ENCODE data around the gene DLD.

DLD gene

GRCh38 chr7:107931740-107932515 lies 40.9 kb downstream of the DLD start:
- Histone ChIP-seq H2BK5ac (ENCODE audit: low read depth, low read length, poor library complexity, severe bottlenecking) (no peak overlapping the region), H3K27ac (ENCODE audit: low read length, poor library complexity, severe bottlenecking) (peak overlapping the region; percentile 36), H3K9ac (ENCODE audit: low read length) (no peak overlapping the region), H3K9me3 (ENCODE audit: control insufficient read depth, low read length) (no peaks in the 10 kb centered on the region), H2BK12ac (ENCODE audit: low read length in 2 of 2) (peak overlapping the region in 1 of 2 experiments; percentile 11), H3K18ac (ENCODE audit: low read depth in 1 of 2, low read length in 2 of 2) (peak overlapping the region; percentile 18 to 67), H2BK15ac (ENCODE audit: low read depth, poor library complexity, severe bottlenecking) (no peak overlapping the region), H3K27me3 (ENCODE audit: control insufficient read depth in 1 of 2, insufficient read depth in 1 of 2, low read length in 2 of 2) (no peaks in the 10 kb centered on the region), H3K4me2 (ENCODE audit: low read length, poor library complexity, severe bottlenecking) (no peak overlapping the region), H3K4me3 (ENCODE audit: insufficient read depth in 1 of 2, low read depth in 1 of 2, low read length in 2 of 2) (no peak overlapping the region), H2AK5ac (ENCODE audit: low read length, severe bottlenecking) (peak overlapping the region; percentile 15), H3K36me3 (ENCODE audit: control insufficient read depth in 1 of 2, insufficient read depth in 2 of 2, low read depth in 1 of 2, low read length in 2 of 2) (peaks cover 13 to 99% of the 10 kb centered on the region in 2 experiments), H3K4ac (ENCODE audit: low read depth in 1 of 2, low read length in 2 of 2) (peak overlapping the region in 1 of 2 experiments; percentile 61), H2BK120ac (ENCODE audit: low read depth, low read length) (no peak overlapping the region), H4K8ac (ENCODE audit: low read length) (peak overlapping the region; percentile 70), H4K91ac (ENCODE audit: low read length) (no peak overlapping the region), H3K23ac (ENCODE audit: low read length in 2 of 2) (no peak overlapping the region), H3K14ac (ENCODE audit: low read length in 2 of 2) (peak overlapping the region in 1 of 2 experiments; percentile 35), H3K4me1 (ENCODE audit: control insufficient read depth, insufficient read depth, low read depth, low read length) (peaks cover 10% of the 10 kb centered on the region), H2AFZ (ENCODE audit: low read depth, low read length) (no peak overlapping the region), H3K79me1 (replicated peaks; ENCODE audit: low read length, poor library complexity, severe bottlenecking) (peaks cover 1% of the 10 kb centered on the region)
- DNase-seq: no peak
- 59% methylated on average over 4 of the region's 5 CpGs for WGBS

- Histone ChIP-seq H3K79me1 (replicated peaks; ENCODE audit: low read length, poor library complexity, severe bottlenecking) (peaks cover 1% of the 10 kb centered on the region), H4K91ac (ENCODE audit: low read length) (no peak overlapping the region), H2BK12ac (ENCODE audit: low read length in 2 of 2) (no peak overlapping the region), H3K27me3 (ENCODE audit: control insufficient read depth in 1 of 2, insufficient read depth in 1 of 2, low read length in 2 of 2) (no peaks in the 10 kb centered on the region), H3K4me1 (ENCODE audit: control insufficient read depth, insufficient read depth, low read depth, low read length) (peaks cover 11% of the 10 kb centered on the region), H2AK5ac (ENCODE audit: low read length, severe bottlenecking) (no peak overlapping the region), H3K4me2 (ENCODE audit: low read length, poor library complexity, severe bottlenecking) (no peak overlapping the region), H2BK120ac (ENCODE audit: low read depth, low read length) (no peak overlapping the region), H4K8ac (ENCODE audit: low read length) (no peak overlapping the region), H3K9me3 (ENCODE audit: control insufficient read depth, low read length) (no peaks in the 10 kb centered on the region), H3K4me3 (ENCODE audit: insufficient read depth in 1 of 2, low read depth in 1 of 2, low read length in 2 of 2) (no peak overlapping the region), H2AFZ (ENCODE audit: low read depth, low read length) (no peak overlapping the region), H3K14ac (ENCODE audit: low read length in 2 of 2) (no peak overlapping the region), H3K27ac (ENCODE audit: low read length, poor library complexity, severe bottlenecking) (peak overlapping the region; percentile 50), H3K18ac (ENCODE audit: low read depth in 1 of 2, low read length in 2 of 2) (no peak overlapping the region), H3K4ac (ENCODE audit: low read depth in 1 of 2, low read length in 2 of 2) (no peak overlapping the region), H3K9ac (ENCODE audit: low read length) (no peak overlapping the region), H3K23ac (ENCODE audit: low read length in 2 of 2) (no peak overlapping the region), H2BK5ac (ENCODE audit: low read depth, low read length, poor library complexity, severe bottlenecking) (no peak overlapping the region), H3K36me3 (ENCODE audit: control insufficient read depth in 1 of 2, insufficient read depth in 2 of 2, low read depth in 1 of 2, low read length in 2 of 2) (peaks cover 11 to 99% of the 10 kb centered on the region in 2 experiments), H2BK15ac (ENCODE audit: low read depth, poor library complexity, severe bottlenecking) (no peak overlapping the region)
- no peak for DNase-seq
- 57% methylated on average over 1 of the region's 2 CpGs for WGBS
Observed at GRCh38 chr7:107932805-107933204, 41.8 kb downstream of the DLD start.

- H4K8ac ChIP-seq (ENCODE audit: low read length): no peak overlapping the region
- peaks cover 12% of the 10 kb centered on the region for H3K4me1 ChIP-seq (ENCODE audit: control insufficient read depth, insufficient read depth, low read depth, low read length)
- no peak overlapping the region for H2AFZ ChIP-seq (ENCODE audit: low read depth, low read length)
- no peak overlapping the region for H2BK5ac ChIP-seq (ENCODE audit: low read depth, low read length, poor library complexity, severe bottlenecking)
- peak overlapping the region; percentile 33 for H3K27ac ChIP-seq (ENCODE audit: low read length, poor library complexity, severe bottlenecking)
- H3K4ac ChIP-seq (ENCODE audit: low read depth in 1 of 2, low read length in 2 of 2): no peak overlapping the region
- peak; percentile 45 for DNase-seq
- H3K18ac ChIP-seq (ENCODE audit: low read depth in 1 of 2, low read length in 2 of 2): no peak overlapping the region
- 82% methylated on average over 5 of the region's 6 CpGs for WGBS
- no peak overlapping the region for H3K23ac ChIP-seq (ENCODE audit: low read length in 2 of 2)
- H3K14ac ChIP-seq (ENCODE audit: low read length in 2 of 2): no peak overlapping the region
- no peak overlapping the region for H3K4me2 ChIP-seq (ENCODE audit: low read length, poor library complexity, severe bottlenecking)
- no peak overlapping the region for H2AK5ac ChIP-seq (ENCODE audit: low read length, severe bottlenecking)
- H2BK120ac ChIP-seq (ENCODE audit: low read depth, low read length): no peak overlapping the region
- no peak overlapping the region for H2BK12ac ChIP-seq (ENCODE audit: low read length in 2 of 2)
- no peak overlapping the region for H2BK15ac ChIP-seq (ENCODE audit: low read depth, poor library complexity, severe bottlenecking)
- no peaks in the 10 kb centered on the region for H3K27me3 ChIP-seq (ENCODE audit: control insufficient read depth in 1 of 2, insufficient read depth in 1 of 2, low read length in 2 of 2)
- peaks cover 1% of the 10 kb centered on the region for H3K79me1 ChIP-seq (replicated peaks; ENCODE audit: low read length, poor library complexity, severe bottlenecking)
- H3K9me3 ChIP-seq (ENCODE audit: control insufficient read depth, low read length): no peaks in the 10 kb centered on the region
- peaks cover 9 to 93% of the 10 kb centered on the region in 2 experiments for H3K36me3 ChIP-seq (ENCODE audit: control insufficient read depth in 1 of 2, insufficient read depth in 2 of 2, low read depth in 1 of 2, low read length in 2 of 2)
- H3K4me3 ChIP-seq (ENCODE audit: insufficient read depth in 1 of 2, low read depth in 1 of 2, low read length in 2 of 2): no peak overlapping the region
- H4K91ac ChIP-seq (ENCODE audit: low read length): no peak overlapping the region
- no peak overlapping the region for H3K9ac ChIP-seq (ENCODE audit: low read length)
Observed at GRCh38 chr7:107933386-107934013, 42.5 kb downstream of the DLD start.

- Histone ChIP-seq H3K4me3 (ENCODE audit: insufficient read depth in 1 of 2, low read depth in 1 of 2, low read length in 2 of 2) (no peak overlapping the region), H3K23ac (ENCODE audit: low read length in 2 of 2) (no peak overlapping the region), H2AK5ac (ENCODE audit: low read length, severe bottlenecking) (no peak overlapping the region), H4K91ac (ENCODE audit: low read length) (no peak overlapping the region), H2AFZ (ENCODE audit: low read depth, low read length) (no peak overlapping the region), H3K14ac (ENCODE audit: low read length in 2 of 2) (no peak overlapping the region), H3K4ac (ENCODE audit: low read depth in 1 of 2, low read length in 2 of 2) (no peak overlapping the region), H3K9me3 (ENCODE audit: control insufficient read depth, low read length) (no peaks in the 10 kb centered on the region), H2BK12ac (ENCODE audit: low read length in 2 of 2) (no peak overlapping the region), H3K9ac (ENCODE audit: low read length) (no peak overlapping the region), H3K18ac (ENCODE audit: low read depth in 1 of 2, low read length in 2 of 2) (no peak overlapping the region), H4K8ac (ENCODE audit: low read length) (no peak overlapping the region), H3K4me1 (ENCODE audit: control insufficient read depth, insufficient read depth, low read depth, low read length) (peaks cover 16% of the 10 kb centered on the region), H3K36me3 (ENCODE audit: control insufficient read depth in 1 of 2, insufficient read depth in 2 of 2, low read depth in 1 of 2, low read length in 2 of 2) (peaks cover 11 to 78% of the 10 kb centered on the region in 2 experiments), H3K27me3 (ENCODE audit: control insufficient read depth in 1 of 2, insufficient read depth in 1 of 2, low read length in 2 of 2) (no peaks in the 10 kb centered on the region), H2BK15ac (ENCODE audit: low read depth, poor library complexity, severe bottlenecking) (no peak overlapping the region), H3K4me2 (ENCODE audit: low read length, poor library complexity, severe bottlenecking) (no peak overlapping the region), H3K79me1 (replicated peaks; ENCODE audit: low read length, poor library complexity, severe bottlenecking) (peaks cover 1% of the 10 kb centered on the region), H2BK5ac (ENCODE audit: low read depth, low read length, poor library complexity, severe bottlenecking) (no peak overlapping the region), H3K27ac (ENCODE audit: low read length, poor library complexity, severe bottlenecking) (peak overlapping the region; percentile 61), H2BK120ac (ENCODE audit: low read depth, low read length) (no peak overlapping the region)
- WGBS: 86% methylated on average over 7 of the region's 8 CpGs
- DNase-seq: peak; percentile 45
Observed at GRCh38 chr7:107934991-107935770, 44.2 kb downstream of the DLD start.

All from mesenchymal stem cell (in vitro differentiated cells and primary cell).